Measurements from ENCODE around the gene INPP5E.

Gene INPP5E

GRCh38 chr9:136423432-136424146 lies 16.1 kb downstream of the INPP5E start:
- Histone ChIP-seq H3K36me3 (ENCODE audit: insufficient read depth, low read length) (peaks cover 63% of the 10 kb centered on the region), H3K27ac (ENCODE audit: low read depth, low read length, poor library complexity, severe bottlenecking) (no peak overlapping the region), H3K79me2 (ENCODE audit: insufficient read depth, low read length) (no peaks in the 10 kb centered on the region), H4K20me1 (ENCODE audit: insufficient read depth, low read length) (no peaks in the 10 kb centered on the region), H3K9ac (ENCODE audit: low read length) (no peak overlapping the region), H3K27me3 (ENCODE audit: insufficient read depth, low read length) (no peaks in the 10 kb centered on the region), H3F3A (ENCODE audit: insufficient read depth, low read length) (no peaks in the 10 kb centered on the region), H3K4me3 (ENCODE audit: low read depth, low read length, poor library complexity, severe bottlenecking) (no peak overlapping the region), H3K9me3 (ENCODE audit: low read length) (no peaks in the 10 kb centered on the region), H3K4me1 (ENCODE audit: insufficient read depth, low read length, severe bottlenecking) (no peaks in the 10 kb centered on the region), H2AFZ (ENCODE audit: low read length) (no peak overlapping the region), H3K4me2 (ENCODE audit: low read length) (no peak overlapping the region), H3K9me2 (ENCODE audit: low read depth, low read length) (no peaks in the 10 kb centered on the region)
- TF ChIP-seq EZH2 (IDR thresholded peaks at IDR 0.05; ENCODE audit: borderline replicate concordance, low read length) (no peak), CTCF (IDR thresholded peaks at IDR 0.05; ENCODE audit: low read length) (no peak)

- H3K4me3 ChIP-seq (ENCODE audit: low read depth, low read length, poor library complexity, severe bottlenecking): no peak overlapping the region
- no peaks in the 10 kb centered on the region for H3K9me3 ChIP-seq (ENCODE audit: low read length)
- no peaks in the 10 kb centered on the region for H4K20me1 ChIP-seq (ENCODE audit: insufficient read depth, low read length)
- H3K27me3 ChIP-seq (ENCODE audit: insufficient read depth, low read length): no peaks in the 10 kb centered on the region
- H3K4me2 ChIP-seq (ENCODE audit: low read length): no peak overlapping the region
- H3K9me2 ChIP-seq (ENCODE audit: low read depth, low read length): no peaks in the 10 kb centered on the region
- H3F3A ChIP-seq (ENCODE audit: insufficient read depth, low read length): no peaks in the 10 kb centered on the region
- H3K9ac ChIP-seq (ENCODE audit: low read length): no peak overlapping the region
- no peaks in the 10 kb centered on the region for H3K4me1 ChIP-seq (ENCODE audit: insufficient read depth, low read length, severe bottlenecking)
- TF ChIP-seq CTCF (IDR thresholded peaks at IDR 0.05; ENCODE audit: low read length) (no peak), EZH2 (IDR thresholded peaks at IDR 0.05; ENCODE audit: borderline replicate concordance, low read length) (no peak)
- no peak overlapping the region for H2AFZ ChIP-seq (ENCODE audit: low read length)
- H3K36me3 ChIP-seq (ENCODE audit: insufficient read depth, low read length): peaks cover 70% of the 10 kb centered on the region
- H3K79me2 ChIP-seq (ENCODE audit: insufficient read depth, low read length): no peaks in the 10 kb centered on the region
- H3K27ac ChIP-seq (ENCODE audit: low read depth, low read length, poor library complexity, severe bottlenecking): no peak overlapping the region
Observed at GRCh38 chr9:136422876-136423275, 16.8 kb downstream of the INPP5E start.

GRCh38 chr9:136421791-136422190 lies 17.9 kb downstream of the INPP5E start:
- TF ChIP-seq EZH2 (IDR thresholded peaks at IDR 0.05; ENCODE audit: borderline replicate concordance, low read length): no peak
- no peak for TF ChIP-seq CTCF (IDR thresholded peaks at IDR 0.05; ENCODE audit: low read length)
- no peaks in the 10 kb centered on the region for H3F3A ChIP-seq (ENCODE audit: insufficient read depth, low read length)
- no peaks in the 10 kb centered on the region for H3K4me1 ChIP-seq (ENCODE audit: insufficient read depth, low read length, severe bottlenecking)
- H3K9me2 ChIP-seq (ENCODE audit: low read depth, low read length): no peaks in the 10 kb centered on the region
- H3K4me3 ChIP-seq (ENCODE audit: low read depth, low read length, poor library complexity, severe bottlenecking): no peak overlapping the region
- H3K4me2 ChIP-seq (ENCODE audit: low read length): no peak overlapping the region
- no peaks in the 10 kb centered on the region for H4K20me1 ChIP-seq (ENCODE audit: insufficient read depth, low read length)
- H3K27ac ChIP-seq (ENCODE audit: low read depth, low read length, poor library complexity, severe bottlenecking): no peak overlapping the region
- no peak overlapping the region for H2AFZ ChIP-seq (ENCODE audit: low read length)
- H3K36me3 ChIP-seq (ENCODE audit: insufficient read depth, low read length): peaks cover 77% of the 10 kb centered on the region
- H3K9ac ChIP-seq (ENCODE audit: low read length): no peak overlapping the region
- no peaks in the 10 kb centered on the region for H3K27me3 ChIP-seq (ENCODE audit: insufficient read depth, low read length)
- H3K79me2 ChIP-seq (ENCODE audit: insufficient read depth, low read length): no peaks in the 10 kb centered on the region
- no peaks in the 10 kb centered on the region for H3K9me3 ChIP-seq (ENCODE audit: low read length)
